GM18508 (cell line): ENCODE results near the gene TNK1.

ENCODE experiments used
- ATAC-seq: cut with Tn5 transposase; IDR thresholded peaks from one replicate; pipeline ENCODE4 v1.9.1; 2021; ENCODE audit warnings: moderate number of reproducible peaks; ENCODE audit not compliant: insufficient read depth, unreplicated experiment

TNK1 gene

GRCh38 chr17:7408252-7408727, 27.4 kb downstream of the TNK1 start:
- no peak for ATAC-seq

- no peak for ATAC-seq
These were observed 28.0 kb downstream of the TNK1 start for GRCh38 chr17:7408863-7409262.

GRCh38 chr17:7409716-7410115, 28.8 kb downstream of the TNK1 start:
- ATAC-seq = no peak

GRCh38 chr17:7410634-7411426, 29.9 kb downstream of the TNK1 start:
- no peak for ATAC-seq

- ATAC-seq = no peak
These were observed 30.5 kb downstream of the TNK1 start for GRCh38 chr17:7411427-7411750.

- ATAC-seq = no peak
These were observed 32.6 kb downstream of the TNK1 start for GRCh38 chr17:7413346-7413985.

GRCh38 chr17:7414837-7415236, 33.9 kb downstream of the TNK1 start:
- ATAC-seq = no peak

GRCh38 chr17:7415784-7416183, 34.9 kb downstream of the TNK1 start:
- ATAC-seq = no peak

GRCh38 chr17:7416323-7416722, 35.4 kb downstream of the TNK1 start:
- ATAC-seq = no peak

- no peak for ATAC-seq
These were observed 36.3 kb downstream of the TNK1 start for GRCh38 chr17:7417056-7417655.

- ATAC-seq = no peak
These were observed 37.7 kb downstream of the TNK1 start for GRCh38 chr17:7418472-7419152.

GRCh38 chr17:7419819-7420610, 39.1 kb downstream of the TNK1 start, which contains the start of gene SPEM1:
Gene SPEM1 (plus strand): TSS chr17:7420324. CDS start chr17:7420385, 61 bp downstream.
- no peak for ATAC-seq

- no peak for ATAC-seq
These were observed 40.3 kb downstream of the TNK1 start for GRCh38 chr17:7421186-7421585.

GRCh38 chr17:7423679-7424078, 42.8 kb downstream of the TNK1 start:
- no peak for ATAC-seq

- ATAC-seq = no peak
These were observed 44.4 kb downstream of the TNK1 start, which contains the start of gene SPEM2 for GRCh38 chr17:7425316-7425715. Gene SPEM2 (plus strand): TSS chr17:7425616. CDS start chr17:7425689, 73 bp downstream.

- ATAC-seq = no peak
These were observed 44.9 kb downstream of the TNK1 start for GRCh38 chr17:7425756-7426155.

- no peak for ATAC-seq
These were observed 45.4 kb downstream of the TNK1 start for GRCh38 chr17:7426203-7426863.

GRCh38 chr17:7426896-7427489, 46.1 kb downstream of the TNK1 start:
- ATAC-seq = no peak

- no peak for ATAC-seq
These were observed 46.7 kb downstream of the TNK1 start for GRCh38 chr17:7427549-7427948.
